HepG2 (cell line): ENCODE measurements around the gene ABCC10. TPM values are rescaled to one million over a fixed set of nuclear protein-coding genes. Genes with fewer than 3 reads are reported as not detected.

Source experiments
- ADNP ChIP-seq: sonication (generic); formaldehyde crosslinking; IDR thresholded peaks from 2 replicates; pipeline ENCODE4 v1.4.0; 2020; ENCODE audit warnings: missing genetic modification reagents
- ISL2 ChIP-seq: sonication (generic); formaldehyde crosslinking; IDR thresholded peaks from 2 replicates; pipeline ENCODE4 v1.5.0; 2020; ENCODE audit warnings: missing genetic modification reagents
- KDM1A ChIP-seq: IDR thresholded peaks from 2 replicates; pipeline ENCODE4 v1.6.1; 2016; ENCODE audit warnings: missing compliant biosample characterization
- KLF6 ChIP-seq: IDR thresholded peaks from 2 replicates; pipeline ENCODE4 v1.8.0; 2016; ENCODE audit warnings: missing biosample characterization, missing genetic modification reagents
- MAFF ChIP-seq: IDR thresholded peaks from 2 replicates; pipeline ENCODE4 v1.6.1; 2011; ENCODE audit warnings: low read depth, low read length, improper control_type of control experiment
- MAFG ChIP-seq: sonication (generic); formaldehyde crosslinking; IDR thresholded peaks from 2 replicates; pipeline ENCODE4 v1.5.1; 2020; ENCODE audit warnings: mild to moderate bottlenecking, missing genetic modification reagents
- MED8 ChIP-seq: sonication (generic); formaldehyde crosslinking; IDR thresholded peaks from 2 replicates; pipeline ENCODE4 v1.8.1; 2023; ENCODE audit warnings: mild to moderate bottlenecking, missing genetic modification reagents; ENCODE audit not compliant: insufficient replicate concordance
- NFE2 ChIP-seq: sonication (generic); formaldehyde crosslinking; IDR thresholded peaks from 2 replicates; pipeline ENCODE4 v1.4.0; 2020; ENCODE audit warnings: missing genetic modification reagents
- NFIB ChIP-seq: sonication (generic); formaldehyde crosslinking; IDR thresholded peaks from 2 replicates; pipeline ENCODE4 v1.9.0; 2021; ENCODE audit warnings: missing genetic modification reagents, mild to moderate bottlenecking, borderline replicate concordance
- NR2C2 ChIP-seq: sonication (generic); formaldehyde crosslinking; IDR thresholded peaks from 2 replicates; pipeline ENCODE4 v1.4.0; 2020; ENCODE audit warnings: missing genetic modification reagents, mild to moderate bottlenecking, moderate library complexity, borderline replicate concordance
- PHF21A ChIP-seq: sonication (generic); formaldehyde crosslinking; IDR thresholded peaks from 2 replicates; pipeline ENCODE4 v1.5.0; 2020; ENCODE audit warnings: mild to moderate bottlenecking, missing genetic modification reagents
- PREB ChIP-seq: sonication (generic); formaldehyde crosslinking; IDR thresholded peaks from 2 replicates; pipeline ENCODE4 v1.4.0; 2020; ENCODE audit warnings: missing genetic modification reagents
- THAP9 ChIP-seq: sonication (generic); formaldehyde crosslinking; IDR thresholded peaks from 2 replicates; pipeline ENCODE4; 2020; ENCODE audit warnings: missing genetic modification reagents, mild to moderate bottlenecking, borderline replicate concordance
- YEATS4 ChIP-seq: sonication (generic); formaldehyde crosslinking; IDR thresholded peaks from 2 replicates; pipeline ENCODE4 v1.4.0; 2020; ENCODE audit warnings: missing genetic modification reagents, borderline replicate concordance
- ZBTB7B ChIP-seq: sonication (generic); formaldehyde crosslinking; IDR thresholded peaks from 2 replicates; pipeline ENCODE4 v1.4.0; 2020; ENCODE audit warnings: missing genetic modification reagents
- ZFP82 ChIP-seq: sonication (generic); formaldehyde crosslinking; IDR thresholded peaks from 2 replicates; pipeline ENCODE4 v1.5.1; 2020; ENCODE audit warnings: mild to moderate bottlenecking, missing genetic modification reagents, borderline replicate concordance
- ZMAT3 ChIP-seq: sonication (generic); formaldehyde crosslinking; conservative IDR thresholded peaks from 2 replicates; pipeline ENCODE4 v1.7.0; 2021; ENCODE audit warnings: missing genetic modification reagents
- ZNF609 ChIP-seq: sonication (generic); formaldehyde crosslinking; IDR thresholded peaks from 2 replicates; pipeline ENCODE4 v1.4.0; 2020; ENCODE audit warnings: mild to moderate bottlenecking, missing genetic modification reagents, borderline replicate concordance
- ZNF720 ChIP-seq: sonication (generic); formaldehyde crosslinking; IDR thresholded peaks from 2 replicates; pipeline ENCODE4 v1.4.0; 2020; ENCODE audit warnings: missing genetic modification reagents
- ZNF747 ChIP-seq: sonication (generic); formaldehyde crosslinking; IDR thresholded peaks from 2 replicates; pipeline ENCODE4 v1.8.1; 2023; ENCODE audit warnings: missing genetic modification reagents, mild to moderate bottlenecking, borderline replicate concordance
- ZNF790 ChIP-seq: sonication (generic); formaldehyde crosslinking; IDR thresholded peaks from 2 replicates; pipeline ENCODE4 v1.8.0; 2022; ENCODE audit warnings: missing genetic modification reagents, mild to moderate bottlenecking, borderline replicate concordance
- ZSCAN9 ChIP-seq: IDR thresholded peaks from 2 replicates; pipeline ENCODE4 v1.6.1; 2016; ENCODE audit warnings: borderline replicate concordance
- polyA plus RNA-seq, 8 experiments: library from polyadenylated mRNA; depleted of rRNA in 3 of 8; stranded (reverse) in 7 of 8; unstranded in 1 of 8; fragments of >200 nt; fragmentation: Illumina TruSeq in 4 of 8; extraction: Trizol in 4 of 8; gene quantifications; 2 replicates each; pipeline versions ENCODE4 v1.2.1 to v1.2.3, GENCODE V29; 2011 to 2016; ENCODE audit warnings: low read depth in 4 of 8, missing spikeins in 1 of 8, mixed read lengths in 1 of 8; ENCODE audit not compliant: insufficient read depth in 1 of 8
- total RNA-seq, 5 experiments: library from RNA; depleted of rRNA; stranded (reverse); fragments of >200 nt; fragmentation: Illumina TruSeq; extraction: Trizol; gene quantifications; 2 replicates each; pipeline ENCODE4 v1.2.3, GENCODE V29; 2016; ENCODE audit warnings: low read depth in 1 of 5

The ABCC10 gene
- total and polyA plus RNA-seq, 2 of the 13 experiments (the other 11 are each of a cell fraction or from before 2014, with no cell fraction given) = 16.0 to 24.3 TPM

- no peak for TF ChIP-seq MED8
- no peak for TF ChIP-seq ZNF747
- TF ChIP-seq KDM1A (CRISPR knock-in tag) = no peak
- TF ChIP-seq ZNF609 (CRISPR knock-in tag) = no peak
- no peak for TF ChIP-seq PREB (CRISPR knock-in tag)
- TF ChIP-seq MAFG (CRISPR knock-in tag) = no peak
- TF ChIP-seq PHF21A (CRISPR knock-in tag) = peak; percentile 75; the same call in 1 of the 2 replicates
- no peak for TF ChIP-seq NFE2
- no peak for TF ChIP-seq ZNF720 (CRISPR knock-in tag)
- TF ChIP-seq ZSCAN9 (CRISPR knock-in tag) = peak; percentile 44; the same call in 1 of the 2 replicates
- peak; percentile 76; the same call in 1 of the 2 replicates for TF ChIP-seq ZBTB7B (CRISPR knock-in tag)
- no peak for TF ChIP-seq NR2C2 (CRISPR knock-in tag)
- TF ChIP-seq ZMAT3 (CRISPR knock-in tag) = no peak
- TF ChIP-seq YEATS4 (CRISPR knock-in tag) = no peak
- TF ChIP-seq ZNF790 (CRISPR knock-in tag) = no peak
- no peak; the same call in 1 of the 2 replicates for TF ChIP-seq ISL2 (CRISPR knock-in tag)
- TF ChIP-seq MAFF = no peak
- TF ChIP-seq ADNP (CRISPR knock-in tag) = no peak
- no peak for TF ChIP-seq KLF6 (CRISPR knock-in tag)
- TF ChIP-seq THAP9 = no peak
- no peak for TF ChIP-seq ZFP82 (CRISPR knock-in tag)
- TF ChIP-seq NFIB (CRISPR knock-in tag) = no peak
Measured at GRCh38 chr6:43496370-43497128, 69.2 kb downstream of the ABCC10 start (continued).
